Ammon's horn (tissue), 1 donor: ENCODE data around the gene MAP2.
A peak's percentile ranks its signal among the peaks of the same experiment; 100 is the strongest.
"Not testable (repeated sequence)": the region's sequence is repeated elsewhere in the genome, so short reads cannot be mapped to it uniquely, and the experiment has no call there.

ENCODE experiments used
- DNase-seq: peaks from one replicate; pipeline ENCODE4 v3.0.0-alpha.2; 2016; ENCODE audit warnings: low spot score

Gene MAP2

GRCh38 chr2:209473930-209474419, 50.1 kb downstream of the MAP2 start:
- DNase-seq, result no peak

GRCh38 chr2:209474960-209475359, 51.1 kb downstream of the MAP2 start:
- DNase-seq, result no peak

DNA sequence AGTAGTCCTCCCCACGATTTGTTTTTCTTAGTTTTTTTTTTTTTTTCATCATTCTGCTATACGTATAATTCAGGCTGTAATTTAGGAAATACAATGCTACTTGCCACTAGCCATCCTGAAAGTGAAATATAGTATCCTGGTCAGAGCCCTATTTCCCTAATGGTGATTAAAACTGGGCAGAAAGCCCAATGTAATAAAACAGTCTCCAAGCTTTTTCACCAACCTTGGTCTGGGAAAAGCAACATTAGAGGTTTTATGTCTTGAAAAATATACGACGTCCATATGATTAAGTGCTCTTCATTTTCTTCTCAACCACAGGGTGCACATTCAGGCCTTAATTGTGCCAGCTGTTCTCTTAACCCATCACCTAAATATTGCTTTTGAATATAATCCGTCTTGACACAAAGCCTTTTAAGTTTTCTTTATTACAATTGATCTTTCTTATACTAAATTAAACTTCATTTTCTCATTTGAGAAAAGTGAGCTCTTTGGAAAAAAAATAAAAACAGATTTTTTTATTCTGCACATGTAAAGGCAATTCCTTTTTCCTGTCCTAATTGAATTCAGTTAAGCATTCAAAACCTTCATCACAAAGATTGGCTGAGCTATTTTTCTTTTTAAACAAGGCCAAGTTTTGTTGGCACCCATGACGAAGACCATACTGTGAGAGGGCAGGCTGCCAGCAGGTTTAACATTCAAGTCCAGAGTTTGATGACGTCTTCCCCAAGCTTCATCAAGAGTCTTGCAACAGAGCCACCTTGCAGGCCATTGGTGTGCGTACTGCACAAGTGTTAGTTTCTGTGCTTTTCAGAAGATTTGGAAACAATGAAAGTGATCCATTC, 52.7 kb downstream of the MAP2 start:
- DNase-seq, result peak; percentile 79

- not testable (repeated sequence) for DNase-seq
These were observed 68.4 kb downstream of the MAP2 start for GRCh38 chr2:209492296-209492695.

- not testable (repeated sequence) for DNase-seq
These were observed 71.3 kb downstream of the MAP2 start for GRCh38 chr2:209495068-209495620.

- peak; percentile 31 for DNase-seq
These were observed 72.2 kb downstream of the MAP2 start for GRCh38 chr2:209495855-209496585.

DNA sequence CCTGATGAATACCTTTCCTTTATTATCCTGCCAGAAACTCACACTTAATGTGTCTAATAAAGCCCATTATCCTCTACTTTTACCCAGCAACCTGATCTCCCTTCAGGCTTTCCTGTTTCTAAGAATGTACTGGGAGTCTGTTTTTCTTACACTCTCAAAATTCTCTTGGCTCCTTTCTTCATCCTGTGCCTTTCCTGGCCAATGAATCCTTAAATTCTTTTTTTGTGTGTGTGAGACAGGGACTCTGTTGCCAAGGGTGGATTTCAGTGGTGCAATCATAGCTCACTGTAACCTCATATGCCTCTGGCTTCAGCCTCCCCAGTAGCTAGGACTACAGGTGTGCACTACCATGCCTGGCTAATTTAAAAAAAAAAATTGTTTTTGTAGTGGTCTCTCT, 72.7 kb downstream of the MAP2 start:
- no peak for DNase-seq

DNA sequence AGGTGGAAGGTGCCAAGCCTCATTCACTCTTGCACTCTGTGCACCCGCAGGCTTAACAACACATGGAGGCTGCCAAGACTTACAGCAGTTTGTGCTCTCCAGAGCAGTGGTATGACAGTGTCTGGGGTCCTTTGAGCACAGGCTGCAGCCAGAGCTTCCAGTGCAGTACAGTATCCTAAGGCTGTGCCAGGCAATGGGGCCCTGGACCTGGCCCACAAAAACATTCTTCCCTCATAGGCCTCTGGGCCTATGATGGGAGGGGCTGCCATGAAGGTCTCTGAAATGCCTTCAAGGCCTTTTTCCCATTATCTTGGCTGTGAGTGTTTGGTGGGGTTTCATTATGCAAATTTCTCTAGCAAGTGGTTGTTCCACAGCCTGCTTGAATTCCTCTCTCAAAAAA, 74.8 kb downstream of the MAP2 start:
- no peak for DNase-seq

DNA sequence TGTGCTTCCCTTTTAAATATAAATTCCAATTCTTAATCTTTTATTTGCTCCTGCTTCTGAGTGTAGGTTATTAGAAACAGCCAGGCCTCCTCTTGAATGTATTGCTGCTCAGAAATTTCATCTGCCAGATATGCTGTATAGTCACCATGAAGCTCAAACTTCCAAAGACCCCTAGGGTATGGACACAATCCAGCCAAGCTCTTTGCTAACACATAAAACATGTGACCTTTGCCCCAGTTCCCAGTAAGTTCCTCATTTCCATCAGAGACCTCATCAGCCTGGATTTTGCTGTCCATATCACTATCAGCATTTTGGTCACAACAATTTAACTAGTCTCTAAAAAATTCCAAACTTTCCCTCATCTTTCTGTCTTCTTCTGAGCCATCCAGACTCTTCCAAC, 75.2 kb downstream of the MAP2 start:
- DNase-seq, result no peak

GRCh38 chr2:209501579-209501978, 77.7 kb downstream of the MAP2 start:
- DNase-seq, result no peak

GRCh38 chr2:209505410-209505809, 81.6 kb downstream of the MAP2 start:
- DNase-seq, result no peak

- no peak for DNase-seq
These were observed 84.4 kb downstream of the MAP2 start for GRCh38 chr2:209508255-209508654.

GRCh38 chr2:209511637-209512036, 87.8 kb downstream of the MAP2 start:
- DNase-seq, result no peak

GRCh38 chr2:209512971-209513370, 89.1 kb downstream of the MAP2 start:
- no peak for DNase-seq

DNA sequence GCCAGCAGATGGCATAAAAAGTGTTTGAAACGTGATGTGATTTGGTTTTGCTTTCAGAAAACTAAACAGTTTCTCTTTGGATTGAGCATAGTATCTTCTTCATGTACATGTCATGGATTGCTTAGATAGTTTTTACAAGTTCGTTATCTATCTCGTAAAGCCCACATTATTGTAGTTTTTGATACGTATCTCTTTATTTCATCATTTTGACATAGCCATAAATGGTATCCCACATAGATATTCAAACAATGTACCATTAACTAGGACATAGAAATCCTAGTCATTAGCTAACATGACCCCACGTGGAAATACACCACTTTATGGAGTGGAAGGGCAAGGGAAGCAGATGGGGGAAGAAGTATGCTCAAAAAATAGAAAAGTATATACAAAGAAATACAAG, 93.6 kb downstream of the MAP2 start:
- no peak for DNase-seq

DNA sequence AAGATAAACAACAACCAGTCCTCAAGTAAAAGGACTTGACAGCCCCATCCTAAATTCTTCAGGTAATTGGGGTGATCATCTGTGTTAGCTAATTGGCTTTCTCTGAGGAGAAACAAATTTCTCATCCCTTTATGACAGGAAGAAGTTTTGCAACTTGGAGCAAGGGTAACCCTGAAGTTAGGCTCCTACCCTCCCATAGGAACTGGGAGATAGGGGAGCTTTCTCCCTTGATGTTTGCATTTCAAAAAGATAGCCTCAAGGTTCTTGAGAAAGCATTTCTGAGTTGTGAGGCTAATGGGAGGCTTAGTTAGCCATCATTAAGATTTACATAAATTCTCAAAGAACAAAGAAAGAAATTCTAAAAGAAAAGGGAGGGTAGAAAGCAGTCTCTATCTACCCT, 95.4 kb downstream of the MAP2 start:
- no peak for DNase-seq

DNA sequence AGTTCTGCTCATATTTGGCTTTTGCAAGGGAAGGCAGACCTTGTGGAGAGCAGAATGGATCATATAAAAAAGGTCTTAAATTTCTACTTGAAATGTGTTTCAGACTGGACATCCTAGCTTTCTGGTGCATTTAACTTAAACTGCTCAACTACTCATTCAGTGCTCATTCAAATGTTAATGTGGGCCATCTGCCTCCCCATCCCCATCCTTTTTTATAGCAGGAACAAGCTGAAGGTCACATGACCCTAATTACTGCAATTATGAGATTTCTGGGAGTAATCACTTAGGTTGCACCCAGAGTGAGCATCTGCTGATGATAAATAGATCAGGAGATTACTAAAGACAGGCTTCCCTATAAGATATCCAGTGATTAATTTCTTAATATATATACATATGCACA, 96.1 kb downstream of the MAP2 start:
- no peak for DNase-seq

DNA sequence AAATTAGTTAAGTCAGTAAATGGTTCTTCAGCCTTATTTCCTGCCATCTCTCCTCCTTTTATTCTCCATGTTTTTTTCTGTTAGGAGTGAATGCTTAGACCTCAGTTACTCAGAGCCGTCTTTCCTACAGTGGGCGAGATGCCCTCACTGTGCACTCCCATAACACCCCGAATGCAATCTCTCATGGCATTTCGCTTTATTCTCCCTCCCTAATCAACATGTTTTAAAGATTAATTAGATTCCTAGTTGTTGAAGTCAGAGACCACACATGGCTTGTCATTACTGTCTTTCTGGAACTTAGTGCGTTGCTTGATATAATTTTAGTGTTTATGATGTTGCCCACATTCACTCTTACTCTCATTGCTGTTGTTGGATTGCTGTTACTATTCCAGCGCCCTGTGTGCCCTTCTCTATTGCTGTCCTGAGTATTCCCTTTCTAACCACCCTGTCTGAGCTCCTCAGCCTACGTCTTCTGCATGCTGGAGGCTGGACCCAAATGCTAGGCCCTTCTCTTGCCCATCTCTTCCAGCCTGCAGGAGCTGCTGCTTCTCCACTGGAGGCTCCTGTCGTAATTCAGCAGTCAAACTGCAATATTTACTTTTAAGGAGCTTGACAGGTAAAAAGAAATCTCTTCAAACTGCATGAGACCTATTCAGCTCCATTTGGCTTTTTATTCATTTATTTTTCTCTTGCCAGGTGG, 99.3 kb downstream of the MAP2 start:
- no peak for DNase-seq

DNA sequence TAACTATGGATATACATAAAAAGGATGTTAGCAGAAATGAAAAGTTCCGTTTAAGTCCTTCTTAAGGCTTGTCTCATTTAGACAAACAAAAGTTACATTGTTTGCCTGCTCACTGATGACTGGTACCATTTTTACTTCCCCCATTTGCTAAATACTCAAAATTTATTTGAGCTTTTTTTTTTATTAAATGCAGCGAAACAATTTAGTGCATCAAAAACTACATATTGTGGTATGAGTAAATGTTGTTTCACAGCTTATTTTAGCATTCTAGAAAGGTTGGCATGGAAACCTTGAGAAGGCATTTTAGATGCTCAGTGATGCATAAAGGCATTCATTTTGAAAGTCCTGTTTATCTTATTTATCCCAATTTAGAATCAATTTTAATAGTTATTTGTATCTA, 100.0 kb downstream of the MAP2 start:
- peak; percentile 23 for DNase-seq

GRCh38 chr2:209525331-209525730, 101.5 kb downstream of the MAP2 start:
- DNase-seq, result no peak

DNA sequence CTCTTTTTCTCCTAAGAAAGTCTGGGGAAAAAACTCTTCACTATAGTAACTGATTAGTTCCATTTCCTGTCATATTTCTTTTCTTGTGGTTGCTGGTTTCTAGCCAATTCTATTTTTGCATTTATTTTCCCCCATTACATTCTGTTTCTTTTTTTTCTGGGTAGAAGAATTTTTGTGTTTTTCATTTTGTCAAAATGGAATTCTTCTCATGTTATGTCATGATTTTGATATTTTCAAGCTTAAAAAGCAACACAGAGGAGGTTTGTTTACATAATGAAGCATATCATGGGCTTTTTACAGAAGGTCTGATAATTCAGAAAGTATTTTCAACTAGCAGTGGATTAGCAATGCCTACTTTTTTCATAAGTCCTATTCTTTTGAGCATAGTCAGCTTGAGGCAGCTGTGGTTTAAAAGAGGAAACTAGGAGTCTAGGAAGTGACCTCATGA, 102.0 kb downstream of the MAP2 start:
- DNase-seq, result no peak

- peak; percentile 28 for DNase-seq
These were observed 102.7 kb downstream of the MAP2 start for GRCh38 chr2:209526561-209526960.
